Endothelial cell (in vitro differentiated cells): ENCODE data around the gene KRTAP6-2. TPM values are rescaled to one million over a fixed set of nuclear protein-coding genes. Genes with fewer than 3 reads are reported as not detected.

Source experiments
- DNase-seq: peaks from one replicate; pipeline ENCODE4 v3.0.0; 2021; ENCODE audit warnings: low spot score
- H3K27ac Mint-ChIP-seq: one replicate; pipeline ENCODE4 v1.8.0; 2021; ENCODE audit warnings: mixed read lengths, inconsistent platforms; ENCODE audit not compliant: unreplicated experiment
- H3K27me3 Mint-ChIP-seq: one replicate; pipeline ENCODE4 v1.8.0; 2021; ENCODE audit warnings: mild to moderate bottlenecking, moderate library complexity, mixed read lengths, inconsistent platforms; ENCODE audit not compliant: unreplicated experiment
- H3K36me3 Mint-ChIP-seq: one replicate; pipeline ENCODE4 v1.8.0; 2021; ENCODE audit warnings: mild to moderate bottlenecking, low read depth, mixed read lengths, inconsistent platforms; ENCODE audit not compliant: unreplicated experiment
- H3K4me1 Mint-ChIP-seq: one replicate; pipeline ENCODE4 v1.8.0; 2021; ENCODE audit warnings: mild to moderate bottlenecking, mixed read lengths, inconsistent platforms; ENCODE audit not compliant: unreplicated experiment
- H3K4me3 Mint-ChIP-seq: one replicate; pipeline ENCODE4 v1.8.0; 2021; ENCODE audit warnings: mild to moderate bottlenecking, mixed read lengths, inconsistent platforms; ENCODE audit not compliant: unreplicated experiment
- H3K9me3 Mint-ChIP-seq: one replicate; pipeline ENCODE4 v1.8.0; 2021; ENCODE audit warnings: mixed read lengths, inconsistent platforms; ENCODE audit not compliant: unreplicated experiment
- CTCF ChIP-seq: fragments of 200-600 bp; sonication (generic); IDR thresholded peaks from one replicate; pipeline ENCODE4 v1.5.0; 2021; ENCODE audit warnings: antibody characterized with exemption; ENCODE audit not compliant: unreplicated experiment
- total RNA-seq: library from RNA; stranded (reverse); fragmentation: NEBNext Ultra II Directional; extraction: Animal tissue kit (Norgen Biotek cat#: 25700); gene quantifications from one replicate; pipeline ENCODE4 v1.2.1, GENCODE V29; 2021; ENCODE audit not compliant: unreplicated experiment

Gene KRTAP6-2
- total RNA-seq, 1 donor from 2014 or later: not detected

GRCh38 chr21:30563072-30563471 lies 35.6 kb downstream of the KRTAP6-2 start:
- TF ChIP-seq CTCF: no peak
- H3K27ac Mint-ChIP-seq: no peak overlapping the region

GRCh38 chr21:30561957-30562356 lies 36.7 kb downstream of the KRTAP6-2 start:
- no peak for TF ChIP-seq CTCF
- Mint-ChIP-seq H3K27ac (no peak overlapping the region), H3K36me3 (no peaks in the 10 kb centered on the region), H3K4me1 (peaks cover 7% of the 10 kb centered on the region), H3K27me3 (peaks cover 2% of the 10 kb centered on the region), H3K4me3 (no peak overlapping the region), H3K9me3 (no peaks in the 10 kb centered on the region)
- no peak for DNase-seq

More at GRCh38 chr21:30563072-30563471, 35.6 kb downstream of the KRTAP6-2 start:
- Mint-ChIP-seq H3K36me3 (no peaks in the 10 kb centered on the region), H3K4me1 (peaks cover 7% of the 10 kb centered on the region), H3K4me3 (no peak overlapping the region), H3K27me3 (peaks cover 2% of the 10 kb centered on the region), H3K9me3 (no peaks in the 10 kb centered on the region)
- no peak for DNase-seq

GRCh38 chr21:30561264-30561895 lies 37.3 kb downstream of the KRTAP6-2 start, which contains the start of gene KRTAP19-7:
Gene KRTAP19-7 (minus strand): TSS chr21:30561314. CDS start chr21:30561289, 25 bp downstream.
- Mint-ChIP-seq H3K9me3 (no peaks in the 10 kb centered on the region), H3K27me3 (peaks cover 2% of the 10 kb centered on the region), H3K4me1 (peaks cover 7% of the 10 kb centered on the region), H3K36me3 (no peaks in the 10 kb centered on the region), H3K4me3 (no peak within 1 kb of the TSS), H3K27ac (no peak within 1 kb of the TSS)
- no peak for DNase-seq
- no peak for TF ChIP-seq CTCF

GRCh38 chr21:30555095-30555494 lies 43.6 kb downstream of the KRTAP6-2 start:
- H3K36me3 Mint-ChIP-seq: no peaks in the 10 kb centered on the region
- peaks cover 7% of the 10 kb centered on the region for H3K4me1 Mint-ChIP-seq
- no peak overlapping the region for H3K27ac Mint-ChIP-seq
- peaks cover 2% of the 10 kb centered on the region for H3K27me3 Mint-ChIP-seq
- no peak for DNase-seq
- no peak overlapping the region for H3K4me3 Mint-ChIP-seq
- no peak for TF ChIP-seq CTCF
- H3K9me3 Mint-ChIP-seq: no peaks in the 10 kb centered on the region

- H3K4me1 Mint-ChIP-seq: no peaks in the 10 kb centered on the region
Measured at GRCh38 chr21:30552782-30553181, 45.9 kb downstream of the KRTAP6-2 start.

More at GRCh38 chr21:30552782-30553181, 45.9 kb downstream of the KRTAP6-2 start:
- no peak overlapping the region for H3K4me3 Mint-ChIP-seq
- H3K27ac Mint-ChIP-seq: no peak overlapping the region
- no peaks in the 10 kb centered on the region for H3K9me3 Mint-ChIP-seq
- H3K27me3 Mint-ChIP-seq: peaks cover 2% of the 10 kb centered on the region
- TF ChIP-seq CTCF: no peak
- DNase-seq: no peak
- H3K36me3 Mint-ChIP-seq: no peaks in the 10 kb centered on the region
